Activated CD8-positive, alpha-beta memory T cell treated with anti-CD3 and anti-CD28 coated beads, Interleukin-2, amount 10 ng/mL, durations not matched to agents 7 days and 5 days (primary cell): ENCODE measurements around the gene MYBPH. TPM values are rescaled to one million over a fixed set of nuclear protein-coding genes. Genes with fewer than 3 reads are reported as not detected.

Experiments used
- ATAC-seq: fragments of 150-1000 bp; cut with Tn5 transposase; one replicate; pipeline ENCODE4 v1.10.0; 2021; ENCODE audit warnings: moderate library complexity
- CTCF ChIA-PET: fragments of 350-600 bp; sonication (Branson Sonifier 250); formaldehyde crosslinking; loops from one replicate; lab custom pipeline; 2021; ENCODE audit warnings: antibody characterized with exemption; lab: Charles Lee
- DNase-seq: peaks from one replicate; pipeline ENCODE4 v3.0.0-alpha.2; 2020
- H3K27ac Mint-ChIP-seq: one replicate; pipeline ENCODE4 v1.8.0; 2021; ENCODE audit warnings: mild to moderate bottlenecking, mixed read lengths
- H3K27me3 Mint-ChIP-seq: one replicate; pipeline ENCODE4 v1.8.0; 2021; ENCODE audit warnings: mixed read lengths
- H3K36me3 Mint-ChIP-seq: one replicate; pipeline ENCODE4 v1.8.0; 2021; ENCODE audit warnings: mild to moderate bottlenecking, mixed read lengths
- H3K4me1 Mint-ChIP-seq: one replicate; pipeline ENCODE4 v1.8.0; 2021; ENCODE audit warnings: mixed read lengths
- H3K4me3 Mint-ChIP-seq: one replicate; pipeline ENCODE4 v1.8.0; 2021; ENCODE audit warnings: mild to moderate bottlenecking, moderate library complexity, mixed read lengths
- H3K9me3 Mint-ChIP-seq: one replicate; pipeline ENCODE4 v1.8.0; 2022; ENCODE audit warnings: low read depth, mixed read lengths
- total RNA-seq, 2 experiments: library from RNA; stranded (reverse); gene quantifications; one replicate each; pipeline ENCODE4 v1.2.3, GENCODE V29; 2021

MYBPH gene
- total RNA-seq, 2 experiments from 2014 or later: not detected

GRCh38 chr1:203131548-203132200 is 44.0 kb downstream of the MYBPH start:
- peaks cover 9% of the 10 kb centered on the region for H3K4me1 Mint-ChIP-seq
- no peak overlapping the region for H3K4me3 Mint-ChIP-seq
- H3K9me3 Mint-ChIP-seq: no peaks in the 10 kb centered on the region
- DNase-seq (no peak), ATAC-seq (no peak)
- CTCF ChIA-PET: interaction anchor here (1.6 kb wide), 1 partner anchor 85 kb away, joined by 4 read pairs; no protein-coding TSS in a partner anchor
- no peak overlapping the region for H3K27ac Mint-ChIP-seq
- peaks cover 34% of the 10 kb centered on the region for H3K27me3 Mint-ChIP-seq
- H3K36me3 Mint-ChIP-seq: no peaks in the 10 kb centered on the region

GRCh38 chr1:203130358-203130985 is 45.2 kb downstream of the MYBPH start:
- DNase-seq (no peak), ATAC-seq (no peak)
- Mint-ChIP-seq H3K4me1 (no peaks in the 10 kb centered on the region), H3K27ac (no peak overlapping the region), H3K4me3 (no peak overlapping the region), H3K27me3 (peaks cover 42% of the 10 kb centered on the region), H3K36me3 (no peaks in the 10 kb centered on the region), H3K9me3 (no peaks in the 10 kb centered on the region)
- CTCF ChIA-PET: interaction anchor here (1.3 to 1.5 kb wide), 3 partner anchors 13 to 92 kb away, joined by 3 to 4 read pairs (median 4); no protein-coding TSS in a partner anchor

- CTCF ChIA-PET: interaction anchor here (1.3 to 1.5 kb wide), 3 partner anchors 12 to 91 kb away, joined by 3 to 4 read pairs (median 4); no protein-coding TSS in a partner anchor
- ATAC-seq (no peak), DNase-seq (peak; percentile 3)
- Mint-ChIP-seq H3K9me3 (no peaks in the 10 kb centered on the region), H3K27me3 (peaks cover 48% of the 10 kb centered on the region), H3K4me3 (no peak overlapping the region), H3K27ac (no peak overlapping the region), H3K36me3 (no peaks in the 10 kb centered on the region), H3K4me1 (no peaks in the 10 kb centered on the region)
Measured at GRCh38 chr1:203129501-203130231, 46.0 kb downstream of the MYBPH start.

DNA sequence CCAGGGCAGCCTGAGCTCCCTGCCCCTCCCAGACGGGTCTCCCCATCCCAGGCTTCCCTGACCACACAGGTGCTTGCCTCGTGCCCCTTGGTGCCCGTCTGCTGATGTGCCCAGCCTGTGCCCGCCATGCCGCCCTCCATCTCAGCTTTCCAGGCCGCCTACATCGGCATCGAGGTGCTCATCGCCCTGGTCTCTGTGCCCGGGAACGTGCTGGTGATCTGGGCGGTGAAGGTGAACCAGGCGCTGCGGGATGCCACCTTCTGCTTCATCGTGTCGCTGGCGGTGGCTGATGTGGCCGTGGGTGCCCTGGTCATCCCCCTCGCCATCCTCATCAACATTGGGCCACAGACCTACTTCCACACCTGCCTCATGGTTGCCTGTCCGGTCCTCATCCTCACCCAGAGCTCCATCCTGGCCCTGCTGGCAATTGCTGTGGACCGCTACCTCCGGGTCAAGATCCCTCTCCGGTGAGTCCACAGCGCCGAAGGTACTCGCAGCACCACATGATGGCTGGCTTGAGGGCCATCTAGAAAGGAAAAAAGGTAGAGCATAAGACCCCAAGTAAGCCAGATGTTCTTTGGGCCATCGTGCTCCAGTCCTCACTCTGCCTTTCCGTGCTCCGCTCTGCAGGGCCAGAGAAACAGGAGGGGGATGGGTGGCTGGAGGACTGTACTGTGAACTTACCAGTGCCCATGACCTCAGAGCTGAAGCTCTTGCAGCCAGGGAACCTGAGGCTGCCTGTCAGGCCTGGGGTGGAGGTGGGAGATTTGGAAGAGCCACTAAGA is 46.7 kb downstream of the MYBPH start:
- no peaks in the 10 kb centered on the region for H3K9me3 Mint-ChIP-seq
- H3K4me1 Mint-ChIP-seq: no peaks in the 10 kb centered on the region
- CTCF ChIA-PET: interaction anchor here (1.5 kb wide), 2 partner anchors 11 to 43 kb away, joined by 4 to 5 read pairs; no protein-coding TSS in a partner anchor
- no peak for ATAC-seq
- H3K27ac Mint-ChIP-seq: no peak overlapping the region
- no peaks in the 10 kb centered on the region for H3K36me3 Mint-ChIP-seq
- DNase-seq: peak; percentile 37
- H3K27me3 Mint-ChIP-seq: peaks cover 51% of the 10 kb centered on the region
- H3K4me3 Mint-ChIP-seq: no peak overlapping the region

DNA sequence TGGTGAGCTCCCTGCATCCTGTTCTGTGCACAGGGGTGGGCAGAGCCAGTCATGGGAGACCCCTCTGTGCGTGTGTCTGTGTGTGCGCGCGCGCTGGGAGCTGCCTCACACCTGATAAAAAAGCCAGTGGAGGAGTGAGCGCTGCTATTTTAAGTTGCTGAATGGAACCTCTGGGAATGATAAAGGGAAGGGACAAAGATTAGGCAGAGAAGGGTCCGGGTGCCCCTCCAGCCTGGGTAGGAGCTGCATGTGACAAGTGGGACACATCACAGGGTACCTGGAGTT is 47.3 kb downstream of the MYBPH start:
- CTCF ChIA-PET: interaction anchor here (1.0 to 1.5 kb wide), 2 partner anchors 43 to 88 kb away, joined by 4 to 5 read pairs; no protein-coding TSS in a partner anchor
- Mint-ChIP-seq H3K36me3 (no peaks in the 10 kb centered on the region), H3K27me3 (peaks cover 50% of the 10 kb centered on the region), H3K9me3 (no peaks in the 10 kb centered on the region), H3K4me1 (no peaks in the 10 kb centered on the region), H3K4me3 (no peak overlapping the region), H3K27ac (no peak overlapping the region)
- no peak for DNase-seq
- no peak for ATAC-seq

DNA sequence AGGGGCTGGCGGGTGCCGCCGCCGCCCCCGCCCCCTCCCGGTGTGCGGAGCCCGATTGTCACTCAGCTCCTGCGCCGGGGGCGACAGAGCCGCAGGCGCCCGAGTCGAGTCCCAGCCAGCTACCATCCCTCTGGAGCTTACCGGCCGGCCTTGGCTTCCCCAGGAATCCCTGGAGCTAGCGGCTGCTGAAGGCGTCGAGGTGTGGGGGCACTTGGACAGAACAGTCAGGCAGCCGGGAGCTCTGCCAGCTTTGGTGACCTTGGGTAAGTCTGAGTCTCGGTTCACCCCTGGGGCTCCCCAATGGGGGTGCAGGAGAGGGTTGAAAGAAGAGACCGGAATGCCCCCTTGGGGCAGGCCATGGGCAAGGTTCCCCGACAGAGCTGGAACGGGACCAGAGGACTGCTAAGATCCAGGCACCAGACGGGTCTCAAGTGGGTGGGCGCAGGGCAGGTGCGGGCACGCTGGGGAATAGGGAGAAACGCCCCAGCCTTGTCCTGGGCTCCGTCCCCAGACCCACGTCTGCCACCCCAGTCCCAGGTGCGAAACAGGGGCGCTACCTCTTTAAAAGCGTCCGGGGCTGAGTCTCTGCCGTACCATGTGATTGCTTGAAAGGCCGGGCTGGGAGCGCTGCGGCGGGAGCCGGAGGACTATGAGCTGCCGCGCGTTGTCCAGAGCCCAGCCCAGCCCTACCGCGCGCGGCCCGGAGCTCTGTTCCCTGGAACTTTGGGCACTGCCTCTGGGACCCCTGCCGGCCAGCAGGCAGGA is 47.8 kb downstream of the MYBPH start, which contains the start of gene ADORA1:
TSS of gene ADORA1 (plus strand) at position 61 of the 765 bp plus-strand sequence. CDS start 1,116 bp downstream, outside the sequence.
- H3K27ac Mint-ChIP-seq: no peak within 1 kb of the TSS
- no peak within 1 kb of the TSS for H3K4me3 Mint-ChIP-seq
- H3K27me3 Mint-ChIP-seq: peaks cover 50% of the 10 kb centered on the region
- no peaks in the 10 kb centered on the region for H3K36me3 Mint-ChIP-seq
- DNase-seq (peak; percentile 35), ATAC-seq (peak; percentile 42)
- no peaks in the 10 kb centered on the region for H3K4me1 Mint-ChIP-seq
- no peaks in the 10 kb centered on the region for H3K9me3 Mint-ChIP-seq
- CTCF ChIA-PET: interaction anchor here (0.7 to 1.5 kb wide), 3 partner anchors 42 to 87 kb away, joined by 3 to 5 read pairs (median 4); partner anchors contain the start of gene MYOG

DNA sequence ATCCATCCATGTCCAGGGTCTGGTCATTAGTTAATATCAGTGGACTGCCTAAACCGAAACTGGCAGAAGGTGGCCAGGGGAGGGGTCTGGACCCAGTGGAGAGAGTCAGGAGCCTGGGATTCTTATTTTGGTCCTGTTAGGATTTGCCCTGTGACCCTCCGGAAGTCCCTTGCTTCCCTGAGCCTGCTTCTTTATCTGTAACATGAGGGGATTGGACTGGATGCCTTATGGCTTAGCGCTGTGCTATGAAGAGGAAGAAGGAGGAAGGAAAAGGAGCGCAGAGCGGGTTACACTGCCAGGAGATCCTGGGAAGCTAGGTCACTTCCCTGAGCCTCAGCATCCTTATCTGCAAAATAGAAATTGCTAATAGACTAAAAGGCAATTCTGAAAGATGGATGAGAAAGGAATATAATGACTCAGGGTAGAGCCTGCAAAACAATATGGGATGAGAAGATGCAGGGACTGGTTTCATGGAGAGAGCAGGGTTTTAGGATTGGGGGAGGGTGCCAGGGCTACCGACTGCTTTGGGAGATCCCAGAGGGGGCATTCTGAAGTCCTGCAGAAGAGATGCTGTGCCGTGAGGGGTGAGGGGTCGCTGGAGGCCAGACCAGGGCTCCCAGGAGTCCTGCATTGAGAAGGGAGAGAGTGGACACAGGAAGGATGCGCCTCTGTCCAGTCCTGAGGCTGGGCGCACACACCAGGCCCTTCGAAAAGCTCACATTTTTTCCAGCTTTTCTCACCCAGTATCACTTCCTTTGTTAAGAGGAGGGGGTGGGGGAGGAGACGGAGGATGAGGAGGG is 48.6 kb downstream of the MYBPH start:
- ATAC-seq (no peak), DNase-seq (peak; percentile 27)
- Mint-ChIP-seq H3K9me3 (no peaks in the 10 kb centered on the region), H3K4me1 (peaks cover 3% of the 10 kb centered on the region), H3K27ac (no peak overlapping the region), H3K27me3 (peaks cover 55% of the 10 kb centered on the region), H3K4me3 (no peak overlapping the region), H3K36me3 (no peaks in the 10 kb centered on the region)
- CTCF ChIA-PET: interaction anchor here (0.7 to 1.0 kb wide), 2 partner anchors 41 to 87 kb away, joined by 3 to 4 read pairs; partner anchors contain the start of gene MYOG

- ATAC-seq: no peak
- Mint-ChIP-seq H3K27ac (no peak overlapping the region), H3K4me3 (no peak overlapping the region), H3K36me3 (no peaks in the 10 kb centered on the region), H3K4me1 (peaks cover 10% of the 10 kb centered on the region), H3K9me3 (no peaks in the 10 kb centered on the region), H3K27me3 (peaks cover 61% of the 10 kb centered on the region)
- DNase-seq: peak; percentile 22
- CTCF ChIA-PET: interaction anchor here (1.0 kb wide), 1 partner anchor 15 kb away, joined by 3 read pairs; no protein-coding TSS in a partner anchor
Measured at GRCh38 chr1:203126151-203126865, 49.3 kb downstream of the MYBPH start.

- no peak overlapping the region for H3K27ac Mint-ChIP-seq
Measured at GRCh38 chr1:203124546-203125317, 50.9 kb downstream of the MYBPH start.

DNA sequence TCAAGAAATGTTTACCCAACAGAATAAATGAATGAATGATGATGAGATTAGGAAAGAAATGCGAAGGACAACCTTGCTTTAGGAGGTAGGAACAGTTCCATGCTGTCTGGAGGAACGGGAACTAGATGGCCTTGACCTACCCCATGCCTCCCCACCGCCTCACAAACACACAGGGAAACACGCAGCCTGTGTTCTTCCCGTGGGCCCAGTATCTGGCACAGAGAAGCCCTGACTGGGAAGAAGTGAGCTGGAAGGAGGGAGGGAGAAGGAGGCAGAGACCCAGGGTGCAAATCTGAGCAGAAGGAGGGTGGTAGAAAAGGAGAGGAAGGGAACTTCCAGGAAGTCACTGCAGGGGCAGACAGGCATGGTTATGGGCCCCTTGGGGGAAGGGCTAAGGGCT is 51.6 kb downstream of the MYBPH start:
- Mint-ChIP-seq H3K4me3 (no peak overlapping the region), H3K27me3 (peaks cover 68% of the 10 kb centered on the region), H3K36me3 (no peaks in the 10 kb centered on the region), H3K27ac (no peak overlapping the region), H3K4me1 (peaks cover 14% of the 10 kb centered on the region), H3K9me3 (no peaks in the 10 kb centered on the region)
- CTCF ChIA-PET: interaction anchor here (1.0 kb wide), 1 partner anchor 48 kb away, joined by 4 read pairs; no protein-coding TSS in a partner anchor
- ATAC-seq (no peak), DNase-seq (peak; percentile 31)

More at GRCh38 chr1:203124546-203125317, 50.9 kb downstream of the MYBPH start:
- H3K27me3 Mint-ChIP-seq: peaks cover 69% of the 10 kb centered on the region
- ATAC-seq (no peak), DNase-seq (peak; percentile 29)
- no peak overlapping the region for H3K4me3 Mint-ChIP-seq
- peaks cover 14% of the 10 kb centered on the region for H3K4me1 Mint-ChIP-seq
- CTCF ChIA-PET: no interaction called here
- H3K9me3 Mint-ChIP-seq: no peaks in the 10 kb centered on the region
- H3K36me3 Mint-ChIP-seq: no peaks in the 10 kb centered on the region
